Measurements from ENCODE around the gene MUC5B.
"Not testable (repeated sequence)": the region's sequence is repeated elsewhere in the genome, so short reads cannot be mapped to it uniquely, and the experiment has no call there.

The MUC5B gene

GRCh38 chr11:1234054-1234720, 11.3 kb downstream of the MUC5B start:
- no peak for DNase-seq

GRCh38 chr11:1234771-1235305, 12.0 kb downstream of the MUC5B start:
- no peak for DNase-seq

- no peak for DNase-seq
These were observed 12.5 kb downstream of the MUC5B start for GRCh38 chr11:1235306-1235900.

- DNase-seq, result no peak
These were observed 13.0 kb downstream of the MUC5B start for GRCh38 chr11:1235901-1236315.

GRCh38 chr11:1236316-1237127, 13.7 kb downstream of the MUC5B start:
- DNase-seq, result no peak

GRCh38 chr11:1237128-1237580, 14.3 kb downstream of the MUC5B start:
- no peak for DNase-seq

- DNase-seq, result no peak
These were observed 15.0 kb downstream of the MUC5B start for GRCh38 chr11:1237851-1238250.

- no peak for DNase-seq
These were observed 16.1 kb downstream of the MUC5B start for GRCh38 chr11:1238767-1239595.

- DNase-seq, result no peak
These were observed 16.8 kb downstream of the MUC5B start for GRCh38 chr11:1239596-1240205.

- no peak for DNase-seq
These were observed 17.9 kb downstream of the MUC5B start for GRCh38 chr11:1240771-1241170.

GRCh38 chr11:1241706-1242105, 18.8 kb downstream of the MUC5B start:
- no peak for DNase-seq

GRCh38 chr11:1242289-1242688, 19.4 kb downstream of the MUC5B start:
- no peak for DNase-seq

GRCh38 chr11:1242751-1243150, 19.9 kb downstream of the MUC5B start:
- not testable (repeated sequence) for DNase-seq

- DNase-seq, result not testable (repeated sequence)
These were observed 20.7 kb downstream of the MUC5B start for GRCh38 chr11:1243521-1243920.

GRCh38 chr11:1244557-1244956, 21.7 kb downstream of the MUC5B start:
- not testable (repeated sequence) for DNase-seq

GRCh38 chr11:1245717-1246116, 22.9 kb downstream of the MUC5B start:
- DNase-seq, result not testable (repeated sequence)

- not testable (repeated sequence) for DNase-seq
These were observed 23.4 kb downstream of the MUC5B start for GRCh38 chr11:1246301-1246700.

- not testable (repeated sequence) for DNase-seq
These were observed 24.2 kb downstream of the MUC5B start for GRCh38 chr11:1247026-1247425.

GRCh38 chr11:1248951-1249350, 26.1 kb downstream of the MUC5B start:
- DNase-seq, result not testable (repeated sequence)

GRCh38 chr11:1250411-1250810, 27.5 kb downstream of the MUC5B start:
- not testable (repeated sequence) for DNase-seq

GRCh38 chr11:1251236-1251770, 28.4 kb downstream of the MUC5B start:
- no peak for DNase-seq

Data from COR-L47 (cell line).